SU-DHL-6 (cell line): ENCODE measurements around the gene FGD5.

Source experiments
- H2AFZ ChIP-seq: fragments of 200-600 bp; sonication (generic); 2 replicates; pipeline ENCODE4 v1.6.1; 2014; ENCODE audit warnings: low read depth, mild to moderate bottlenecking, moderate library complexity, mixed read lengths, antibody characterized with exemption, low read length; ENCODE audit not compliant: severe bottlenecking
- H3F3A ChIP-seq: fragments of 200-600 bp; shearing (Covaris generic); 2 replicates; pipeline ENCODE4 v1.6.0; 2016; ENCODE audit warnings: antibody characterized with exemption, mild to moderate bottlenecking; ENCODE audit not compliant: insufficient read depth
- H3K27ac ChIP-seq: fragments of 200-600 bp; sonication (generic); 2 replicates; pipeline ENCODE4 v1.5.1; 2016; ENCODE audit warnings: low read depth, mild to moderate bottlenecking, low read length, moderate library complexity, mixed read lengths
- H3K27me3 ChIP-seq: fragments of 200-600 bp; sonication (generic), shearing (Covaris generic); 2 replicates; pipeline ENCODE4 v1.6.0; 2014; ENCODE audit warnings: mild to moderate bottlenecking, low read length
- H3K36me3 ChIP-seq: fragments of 200-600 bp; sonication (generic); 2 replicates; pipeline ENCODE4 v1.6.1; 2014; ENCODE audit warnings: mild to moderate bottlenecking, low read length, mixed read lengths
- H3K4me2 ChIP-seq: fragments of 300-600, 200-600 bp; shearing (Covaris generic), sonication (generic); 2 replicates; pipeline ENCODE4 v1.6.0; 2014; ENCODE audit warnings: low read length, low read depth, mild to moderate bottlenecking; ENCODE audit not compliant: poor library complexity, severe bottlenecking
- H3K4me3 ChIP-seq: fragments of 200-600 bp; sonication (generic); 2 replicates; pipeline ENCODE4 v1.5.1; 2014; ENCODE audit warnings: antibody characterized with exemption, low read length, mild to moderate bottlenecking, mixed read lengths; ENCODE audit not compliant: insufficient read depth, poor library complexity, severe bottlenecking
- H3K79me2 ChIP-seq: fragments of 200-600 bp; sonication (generic); 2 replicates; pipeline ENCODE4 v1.6.1; 2014; ENCODE audit warnings: mild to moderate bottlenecking, low read length, moderate library complexity; ENCODE audit not compliant: insufficient read depth
- H3K9ac ChIP-seq: fragments of 200-600 bp; sonication (generic); 2 replicates; pipeline ENCODE4 v1.7.0; 2014; ENCODE audit warnings: mild to moderate bottlenecking, low read length
- H3K9me2 ChIP-seq: fragments of 200-600 bp; sonication (generic); replicated peaks from 2 replicates; pipeline ENCODE4 v1.6.1; 2014; ENCODE audit warnings: low read length; ENCODE audit not compliant: insufficient read depth
- H3K9me3 ChIP-seq: fragments of 200-600 bp; sonication (generic); 2 replicates; pipeline ENCODE4 v1.6.1; 2014; ENCODE audit warnings: low read length, mixed read lengths; ENCODE audit not compliant: insufficient read depth
- H4K20me1 ChIP-seq: fragments of 200-600 bp; sonication (generic); 2 replicates; pipeline ENCODE4 v1.6.1; 2014; ENCODE audit warnings: low read depth, mild to moderate bottlenecking, antibody characterized with exemption, low read length, moderate library complexity, mixed read lengths
- EZH2phosphoT487 ChIP-seq: fragments of 200-600 bp; sonication (generic), shearing (Covaris generic); conservative IDR thresholded peaks from 2 replicates; pipeline ENCODE4 v1.6.1; 2018; ENCODE audit warnings: mild to moderate bottlenecking, antibody characterized with exemption, low read length, moderate library complexity, mixed read lengths
- TF ChIP-seq, protein P1 (sequence below): fragments of 200-600 bp; sonication (generic); IDR thresholded peaks from one replicate; pipeline ENCODE4 v1.5.1; 2017; ENCODE audit warnings: antibody characterized with exemption, mild to moderate bottlenecking, low read length, moderate library complexity; ENCODE audit not compliant: insufficient read depth, poor library complexity, severe bottlenecking

Gene FGD5

DNA sequence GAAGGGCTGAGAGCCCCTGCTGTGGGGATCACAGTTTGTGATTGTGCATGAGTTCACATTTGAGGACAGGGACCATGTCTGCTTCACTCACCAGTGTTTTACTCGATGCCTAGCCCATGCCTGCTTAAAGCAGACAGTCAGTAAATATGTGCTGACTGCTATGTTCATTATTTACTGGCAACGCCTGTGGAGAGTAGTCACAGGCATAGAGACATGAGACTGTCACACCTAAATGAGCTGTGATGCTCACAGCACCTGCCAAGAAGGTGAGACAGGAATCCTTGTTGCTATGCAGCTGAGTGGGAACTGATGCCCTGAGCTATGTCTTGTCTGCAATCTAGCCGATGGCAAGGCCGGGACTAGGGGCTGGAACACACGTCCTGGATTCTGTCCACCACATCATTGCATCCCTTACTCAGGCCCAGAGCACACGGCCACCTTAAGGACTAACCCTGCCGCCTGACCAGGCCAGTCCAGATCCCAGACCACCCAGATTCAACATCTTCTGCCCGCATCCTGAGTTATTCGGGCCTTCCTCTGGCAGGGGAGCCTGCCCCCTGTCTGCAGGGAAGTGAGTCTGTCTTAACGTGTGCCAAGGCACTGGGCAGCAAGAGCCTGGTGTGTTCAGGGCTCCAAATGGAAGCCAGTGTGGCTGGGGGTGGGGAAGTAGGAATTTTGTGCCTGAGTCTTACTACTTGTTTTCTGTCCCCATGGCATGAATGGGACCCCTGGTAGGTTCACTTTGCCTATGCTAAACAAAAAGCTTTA is 44.8 kb downstream of the FGD5 start:
- no peaks in the 10 kb centered on the region for H3K9me2 ChIP-seq
- no peaks in the 10 kb centered on the region for H3K9me3 ChIP-seq
- no peak overlapping the region for H2AFZ ChIP-seq
- H4K20me1 ChIP-seq, result no peaks in the 10 kb centered on the region
- no peak overlapping the region for H3K9ac ChIP-seq
- H3F3A ChIP-seq, result no peaks in the 10 kb centered on the region
- no peaks in the 10 kb centered on the region for H3K36me3 ChIP-seq
- H3K4me3 ChIP-seq, result no peak overlapping the region
- no peak overlapping the region for H3K4me2 ChIP-seq
- no peaks in the 10 kb centered on the region for H3K79me2 ChIP-seq
- no peak for TF ChIP-seq EZH2phosphoT487
- TF ChIP-seq, protein P1, sequence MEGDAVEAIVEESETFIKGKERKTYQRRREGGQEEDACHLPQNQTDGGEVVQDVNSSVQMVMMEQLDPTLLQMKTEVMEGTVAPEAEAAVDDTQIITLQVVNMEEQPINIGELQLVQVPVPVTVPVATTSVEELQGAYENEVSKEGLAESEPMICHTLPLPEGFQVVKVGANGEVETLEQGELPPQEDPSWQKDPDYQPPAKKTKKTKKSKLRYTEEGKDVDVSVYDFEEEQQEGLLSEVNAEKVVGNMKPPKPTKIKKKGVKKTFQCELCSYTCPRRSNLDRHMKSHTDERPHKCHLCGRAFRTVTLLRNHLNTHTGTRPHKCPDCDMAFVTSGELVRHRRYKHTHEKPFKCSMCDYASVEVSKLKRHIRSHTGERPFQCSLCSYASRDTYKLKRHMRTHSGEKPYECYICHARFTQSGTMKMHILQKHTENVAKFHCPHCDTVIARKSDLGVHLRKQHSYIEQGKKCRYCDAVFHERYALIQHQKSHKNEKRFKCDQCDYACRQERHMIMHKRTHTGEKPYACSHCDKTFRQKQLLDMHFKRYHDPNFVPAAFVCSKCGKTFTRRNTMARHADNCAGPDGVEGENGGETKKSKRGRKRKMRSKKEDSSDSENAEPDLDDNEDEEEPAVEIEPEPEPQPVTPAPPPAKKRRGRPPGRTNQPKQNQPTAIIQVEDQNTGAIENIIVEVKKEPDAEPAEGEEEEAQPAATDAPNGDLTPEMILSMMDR, result no peak
- H3K27ac ChIP-seq, result no peak overlapping the region
- no peaks in the 10 kb centered on the region for H3K27me3 ChIP-seq

DNA sequence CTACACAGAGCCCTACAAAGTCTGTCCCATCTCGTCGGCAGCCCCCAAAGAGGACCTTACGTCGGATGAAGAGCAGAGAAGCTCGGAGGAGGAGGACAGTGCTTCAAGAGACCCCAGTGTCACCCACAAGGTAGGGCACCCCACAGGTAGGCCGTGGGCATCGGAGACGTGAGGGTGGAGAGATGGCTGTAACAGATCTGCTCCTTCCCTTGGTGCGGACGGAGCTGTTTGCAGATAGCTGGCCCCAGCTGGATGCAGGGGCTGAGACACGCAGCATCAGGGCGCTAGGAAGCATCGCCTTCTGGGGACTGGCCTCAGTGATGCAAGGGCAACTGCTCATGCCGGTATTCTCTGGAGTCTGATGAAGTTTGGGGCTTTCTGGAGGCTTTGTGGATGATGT is 45.4 kb downstream of the FGD5 start:
- Histone ChIP-seq H3K4me3 (no peak overlapping the region), H3K9ac (no peak overlapping the region), H3K27me3 (no peaks in the 10 kb centered on the region), H3K36me3 (no peaks in the 10 kb centered on the region), H2AFZ (no peak overlapping the region), H3K4me2 (no peak overlapping the region), H3K9me3 (no peaks in the 10 kb centered on the region), H3K27ac (no peak overlapping the region), H3F3A (no peaks in the 10 kb centered on the region), H3K79me2 (no peaks in the 10 kb centered on the region), H3K9me2 (no peaks in the 10 kb centered on the region), H4K20me1 (no peaks in the 10 kb centered on the region)
- TF ChIP-seq, protein P1, result no peak
- TF ChIP-seq EZH2phosphoT487, result no peak

DNA sequence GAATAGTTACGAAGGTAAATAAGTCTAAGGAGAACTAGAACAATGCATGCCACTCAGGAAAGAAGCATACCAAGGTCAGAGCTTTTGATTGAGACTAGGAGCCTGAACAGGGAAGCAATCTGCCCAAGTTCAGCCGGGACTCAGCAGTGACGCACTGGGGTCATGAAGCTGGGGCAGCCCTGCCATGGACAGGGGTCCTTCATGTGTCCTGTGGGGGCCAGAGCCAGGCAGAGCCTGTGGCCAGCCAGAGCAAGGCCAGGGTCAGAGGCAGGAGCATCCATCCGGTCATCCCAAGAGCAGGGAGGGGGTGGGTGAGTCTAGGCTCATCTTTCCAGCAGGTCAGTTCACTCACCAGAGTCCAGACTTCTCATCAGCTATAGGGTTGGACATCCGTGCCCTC is 47.9 kb downstream of the FGD5 start:
- Histone ChIP-seq H3K79me2 (no peaks in the 10 kb centered on the region), H3F3A (no peaks in the 10 kb centered on the region), H2AFZ (no peak overlapping the region), H3K27me3 (no peaks in the 10 kb centered on the region), H3K9me2 (no peaks in the 10 kb centered on the region), H3K36me3 (no peaks in the 10 kb centered on the region), H3K4me3 (no peak overlapping the region), H3K4me2 (no peak overlapping the region), H3K9me3 (no peaks in the 10 kb centered on the region), H3K9ac (no peak overlapping the region), H3K27ac (no peak overlapping the region), H4K20me1 (no peaks in the 10 kb centered on the region)
- no peak for TF ChIP-seq EZH2phosphoT487
- TF ChIP-seq, protein P1, result no peak
